Measurements from ENCODE around the gene PSMB5. TPM values are rescaled to one million over a fixed set of nuclear protein-coding genes. Genes with fewer than 3 reads are reported as not detected.

The PSMB5 gene
- polyA plus RNA-seq, 1 donor from 2014 or later: 147 TPM

DNA sequence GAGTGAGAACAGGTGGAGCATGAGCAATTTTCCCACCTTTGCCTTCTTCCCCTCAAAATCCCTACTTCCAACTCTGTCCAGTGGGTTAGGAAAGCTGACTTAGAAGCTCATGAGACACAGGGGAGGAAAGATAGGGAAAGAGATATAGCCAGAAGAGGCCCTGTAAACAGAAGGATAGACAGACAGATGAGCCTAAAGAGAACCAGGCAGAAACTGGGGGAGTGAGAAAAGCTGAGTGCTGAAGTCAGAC lies 57.3 kb downstream of the PSMB5 start:
- no peak overlapping the region for H3K9ac ChIP-seq (ENCODE audit: low read length)
- H3K4me3 ChIP-seq (ENCODE audit: low read length): no peak overlapping the region
- no peak overlapping the region for H2AFZ ChIP-seq (ENCODE audit: low read depth, low read length)
- H3K36me3 ChIP-seq (ENCODE audit: insufficient read depth, low read length): no peaks in the 10 kb centered on the region
- H4K20me1 ChIP-seq (ENCODE audit: insufficient read depth): no peaks in the 10 kb centered on the region
- H3K9me3 ChIP-seq (ENCODE audit: low read length): no peaks in the 10 kb centered on the region
- TF ChIP-seq SMC3 (conservative IDR thresholded peaks at IDR 0.05; ENCODE audit: poor library complexity) (no peak), EP300 (conservative IDR thresholded peaks at IDR 0.05; ENCODE audit: poor library complexity, severe bottlenecking) (no peak), EZH2 (IDR thresholded peaks at IDR 0.05; ENCODE audit: borderline replicate concordance, insufficient read depth, low read length, poor library complexity, severe bottlenecking) (no peak), POLR2AphosphoS5 (IDR thresholded peaks at IDR 0.05) (no peak), MXI1 (conservative IDR thresholded peaks at IDR 0.05; ENCODE audit: poor library complexity, severe bottlenecking) (no peak), TAF1 (IDR thresholded peaks at IDR 0.05; ENCODE audit: low read depth) (no peak)
- TF ChIP-seq, protein P1, sequence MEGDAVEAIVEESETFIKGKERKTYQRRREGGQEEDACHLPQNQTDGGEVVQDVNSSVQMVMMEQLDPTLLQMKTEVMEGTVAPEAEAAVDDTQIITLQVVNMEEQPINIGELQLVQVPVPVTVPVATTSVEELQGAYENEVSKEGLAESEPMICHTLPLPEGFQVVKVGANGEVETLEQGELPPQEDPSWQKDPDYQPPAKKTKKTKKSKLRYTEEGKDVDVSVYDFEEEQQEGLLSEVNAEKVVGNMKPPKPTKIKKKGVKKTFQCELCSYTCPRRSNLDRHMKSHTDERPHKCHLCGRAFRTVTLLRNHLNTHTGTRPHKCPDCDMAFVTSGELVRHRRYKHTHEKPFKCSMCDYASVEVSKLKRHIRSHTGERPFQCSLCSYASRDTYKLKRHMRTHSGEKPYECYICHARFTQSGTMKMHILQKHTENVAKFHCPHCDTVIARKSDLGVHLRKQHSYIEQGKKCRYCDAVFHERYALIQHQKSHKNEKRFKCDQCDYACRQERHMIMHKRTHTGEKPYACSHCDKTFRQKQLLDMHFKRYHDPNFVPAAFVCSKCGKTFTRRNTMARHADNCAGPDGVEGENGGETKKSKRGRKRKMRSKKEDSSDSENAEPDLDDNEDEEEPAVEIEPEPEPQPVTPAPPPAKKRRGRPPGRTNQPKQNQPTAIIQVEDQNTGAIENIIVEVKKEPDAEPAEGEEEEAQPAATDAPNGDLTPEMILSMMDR (IDR thresholded peaks at IDR 0.05; ENCODE audit: poor library complexity, severe bottlenecking): no peak
- TF ChIP-seq, protein P2, sequence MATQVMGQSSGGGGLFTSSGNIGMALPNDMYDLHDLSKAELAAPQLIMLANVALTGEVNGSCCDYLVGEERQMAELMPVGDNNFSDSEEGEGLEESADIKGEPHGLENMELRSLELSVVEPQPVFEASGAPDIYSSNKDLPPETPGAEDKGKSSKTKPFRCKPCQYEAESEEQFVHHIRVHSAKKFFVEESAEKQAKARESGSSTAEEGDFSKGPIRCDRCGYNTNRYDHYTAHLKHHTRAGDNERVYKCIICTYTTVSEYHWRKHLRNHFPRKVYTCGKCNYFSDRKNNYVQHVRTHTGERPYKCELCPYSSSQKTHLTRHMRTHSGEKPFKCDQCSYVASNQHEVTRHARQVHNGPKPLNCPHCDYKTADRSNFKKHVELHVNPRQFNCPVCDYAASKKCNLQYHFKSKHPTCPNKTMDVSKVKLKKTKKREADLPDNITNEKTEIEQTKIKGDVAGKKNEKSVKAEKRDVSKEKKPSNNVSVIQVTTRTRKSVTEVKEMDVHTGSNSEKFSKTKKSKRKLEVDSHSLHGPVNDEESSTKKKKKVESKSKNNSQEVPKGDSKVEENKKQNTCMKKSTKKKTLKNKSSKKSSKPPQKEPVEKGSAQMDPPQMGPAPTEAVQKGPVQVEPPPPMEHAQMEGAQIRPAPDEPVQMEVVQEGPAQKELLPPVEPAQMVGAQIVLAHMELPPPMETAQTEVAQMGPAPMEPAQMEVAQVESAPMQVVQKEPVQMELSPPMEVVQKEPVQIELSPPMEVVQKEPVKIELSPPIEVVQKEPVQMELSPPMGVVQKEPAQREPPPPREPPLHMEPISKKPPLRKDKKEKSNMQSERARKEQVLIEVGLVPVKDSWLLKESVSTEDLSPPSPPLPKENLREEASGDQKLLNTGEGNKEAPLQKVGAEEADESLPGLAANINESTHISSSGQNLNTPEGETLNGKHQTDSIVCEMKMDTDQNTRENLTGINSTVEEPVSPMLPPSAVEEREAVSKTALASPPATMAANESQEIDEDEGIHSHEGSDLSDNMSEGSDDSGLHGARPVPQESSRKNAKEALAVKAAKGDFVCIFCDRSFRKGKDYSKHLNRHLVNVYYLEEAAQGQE (IDR thresholded peaks at IDR 0.05; ENCODE audit: borderline replicate concordance): no peak
- no peak overlapping the region for H3K4me2 ChIP-seq (ENCODE audit: low read length)
- no peaks in the 10 kb centered on the region for H3F3A ChIP-seq (ENCODE audit: insufficient read depth, low read length, poor library complexity, severe bottlenecking)
- no peaks in the 10 kb centered on the region for H3K9me2 ChIP-seq (ENCODE audit: insufficient read depth, low read length)
- H3K27ac ChIP-seq (ENCODE audit: low read length): no peak overlapping the region
- H3K79me2 ChIP-seq (replicated peaks; ENCODE audit: insufficient read depth, low read length): peaks cover 29% of the 10 kb centered on the region
- H3K27me3 ChIP-seq (ENCODE audit: insufficient read depth, low read depth, low read length): peaks cover 24% of the 10 kb centered on the region

DNA sequence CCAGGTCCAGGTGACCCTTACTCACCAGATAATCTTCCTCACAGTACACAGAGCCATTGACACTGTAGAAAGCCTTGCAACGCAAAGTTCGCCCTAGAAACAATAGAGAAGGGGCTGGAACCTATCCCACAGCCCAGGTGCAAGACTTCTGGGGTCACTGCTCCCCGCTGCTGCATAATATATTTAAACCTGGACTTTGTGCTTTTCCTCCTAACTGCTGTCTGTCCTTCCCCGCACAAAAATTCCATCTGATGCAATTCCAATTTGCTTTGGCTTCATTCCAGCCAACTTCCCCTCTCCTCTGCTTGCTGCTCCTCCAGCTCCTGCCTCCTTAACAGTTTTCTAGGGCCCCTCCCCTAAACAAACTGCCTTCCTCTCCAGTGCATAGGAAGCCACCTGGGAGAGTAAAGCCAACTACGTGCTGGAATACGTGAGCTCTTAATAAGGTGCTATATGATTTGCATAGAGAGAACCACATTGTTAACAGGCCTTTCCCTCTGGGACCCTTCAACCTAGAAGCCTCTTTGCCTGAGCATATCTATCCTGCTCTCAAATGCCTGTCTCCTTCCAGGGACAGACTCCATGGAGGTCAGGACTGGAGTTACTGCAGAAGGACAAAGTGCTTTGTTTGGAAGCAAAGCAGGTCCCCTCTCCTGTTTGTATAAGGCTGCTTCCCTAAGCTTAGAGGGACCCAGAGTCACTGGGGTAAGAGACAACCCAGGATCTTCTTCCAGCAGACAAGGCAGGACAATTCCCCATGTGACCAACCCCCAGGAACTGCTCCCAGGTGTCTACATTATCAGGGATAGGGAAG lies 57.9 kb downstream of the PSMB5 start:
- H3K36me3 ChIP-seq (ENCODE audit: insufficient read depth, low read length): no peaks in the 10 kb centered on the region

More for the DNA sequence above, 57.9 kb downstream of the PSMB5 start:
- Histone ChIP-seq H3K4me3 (ENCODE audit: low read length) (no peak overlapping the region), H3K4me2 (ENCODE audit: low read length) (no peak overlapping the region), H3K27me3 (ENCODE audit: insufficient read depth, low read depth, low read length) (peaks cover 19% of the 10 kb centered on the region), H3F3A (ENCODE audit: insufficient read depth, low read length, poor library complexity, severe bottlenecking) (no peaks in the 10 kb centered on the region), H3K9ac (ENCODE audit: low read length) (no peak overlapping the region), H2AFZ (ENCODE audit: low read depth, low read length) (peak overlapping the region; percentile 9), H4K20me1 (ENCODE audit: insufficient read depth) (no peaks in the 10 kb centered on the region), H3K9me2 (ENCODE audit: insufficient read depth, low read length) (no peaks in the 10 kb centered on the region), H3K79me2 (replicated peaks; ENCODE audit: insufficient read depth, low read length) (peaks cover 25% of the 10 kb centered on the region), H3K27ac (ENCODE audit: low read length) (no peak overlapping the region), H3K9me3 (ENCODE audit: low read length) (no peaks in the 10 kb centered on the region)
- TF ChIP-seq, protein P2 (IDR thresholded peaks at IDR 0.05; ENCODE audit: borderline replicate concordance): no peak
- no peak for TF ChIP-seq RAD21 (conservative IDR thresholded peaks at IDR 0.05)
- TF ChIP-seq EP300 (conservative IDR thresholded peaks at IDR 0.05; ENCODE audit: poor library complexity, severe bottlenecking): no peak
- TF ChIP-seq TAF1 (IDR thresholded peaks at IDR 0.05; ENCODE audit: low read depth): no peak
- no peak for TF ChIP-seq SMC3 (conservative IDR thresholded peaks at IDR 0.05; ENCODE audit: poor library complexity)
- TF ChIP-seq POLR2AphosphoS5 (IDR thresholded peaks at IDR 0.05): no peak
- no peak for TF ChIP-seq EZH2 (IDR thresholded peaks at IDR 0.05; ENCODE audit: borderline replicate concordance, insufficient read depth, low read length, poor library complexity, severe bottlenecking)
- TF ChIP-seq, protein P1 (IDR thresholded peaks at IDR 0.05; ENCODE audit: poor library complexity, severe bottlenecking): no peak
- TF ChIP-seq MXI1 (conservative IDR thresholded peaks at IDR 0.05; ENCODE audit: poor library complexity, severe bottlenecking): no peak
